Measurements from ENCODE around the gene CD19.

- no peak for TF ChIP-seq POLR2A (IDR thresholded peaks at IDR 0.05)
- TF ChIP-seq, protein P1, sequence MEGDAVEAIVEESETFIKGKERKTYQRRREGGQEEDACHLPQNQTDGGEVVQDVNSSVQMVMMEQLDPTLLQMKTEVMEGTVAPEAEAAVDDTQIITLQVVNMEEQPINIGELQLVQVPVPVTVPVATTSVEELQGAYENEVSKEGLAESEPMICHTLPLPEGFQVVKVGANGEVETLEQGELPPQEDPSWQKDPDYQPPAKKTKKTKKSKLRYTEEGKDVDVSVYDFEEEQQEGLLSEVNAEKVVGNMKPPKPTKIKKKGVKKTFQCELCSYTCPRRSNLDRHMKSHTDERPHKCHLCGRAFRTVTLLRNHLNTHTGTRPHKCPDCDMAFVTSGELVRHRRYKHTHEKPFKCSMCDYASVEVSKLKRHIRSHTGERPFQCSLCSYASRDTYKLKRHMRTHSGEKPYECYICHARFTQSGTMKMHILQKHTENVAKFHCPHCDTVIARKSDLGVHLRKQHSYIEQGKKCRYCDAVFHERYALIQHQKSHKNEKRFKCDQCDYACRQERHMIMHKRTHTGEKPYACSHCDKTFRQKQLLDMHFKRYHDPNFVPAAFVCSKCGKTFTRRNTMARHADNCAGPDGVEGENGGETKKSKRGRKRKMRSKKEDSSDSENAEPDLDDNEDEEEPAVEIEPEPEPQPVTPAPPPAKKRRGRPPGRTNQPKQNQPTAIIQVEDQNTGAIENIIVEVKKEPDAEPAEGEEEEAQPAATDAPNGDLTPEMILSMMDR (IDR thresholded peaks at IDR 0.05) = no peak
Measured at GRCh38 chr16:28983644-28984043, 51.9 kb downstream of the CD19 start.
